ENCODE results near the gene HES6.

The HES6 gene

DNA sequence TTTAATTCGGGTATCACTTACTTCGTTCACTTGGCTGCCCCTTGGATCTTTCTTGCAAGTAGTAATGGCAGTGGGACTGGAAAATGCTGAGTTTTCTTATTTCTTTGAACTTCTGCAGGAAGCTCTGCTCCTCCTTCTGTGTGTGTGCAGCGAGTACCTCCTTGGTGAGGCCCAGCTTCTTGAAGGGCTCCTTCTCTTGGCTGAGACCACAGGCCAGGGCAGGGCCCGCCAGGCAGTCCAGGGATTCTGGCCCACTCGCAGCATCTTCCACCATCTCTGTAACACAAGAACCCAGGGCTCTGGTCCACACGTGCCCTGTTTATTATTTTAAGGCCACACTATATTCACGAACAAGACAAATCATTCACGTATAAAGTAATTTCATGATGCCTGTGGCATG, 15.8 kb upstream of the HES6 start:
- Histone ChIP-seq H3F3A (ENCODE audit: low read depth) (no peaks in the 10 kb centered on the region), H3K9ac (ENCODE audit: low read depth, low read length, poor library complexity, severe bottlenecking) (no peak overlapping the region), H3K4me3 (ENCODE audit: low read length, poor library complexity, severe bottlenecking) (no peak overlapping the region), H3K9me2 (replicated peaks; ENCODE audit: low read depth, low read length) (no peaks in the 10 kb centered on the region), H3K79me2 (ENCODE audit: insufficient read depth, low read length) (no peaks in the 10 kb centered on the region), H4K20me1 (ENCODE audit: insufficient read depth, low read length, poor library complexity, severe bottlenecking) (no peaks in the 10 kb centered on the region), H3K9me3 (ENCODE audit: insufficient read depth, low read depth, low read length) (no peaks in the 10 kb centered on the region), H2AFZ (ENCODE audit: low read length) (no peak overlapping the region), H3K27me3 (ENCODE audit: insufficient read depth, low read length, poor library complexity, severe bottlenecking) (no peaks in the 10 kb centered on the region), H3K36me3 (ENCODE audit: insufficient read depth, low read length) (peaks cover 43% of the 10 kb centered on the region; the same call in 1 of the 2 replicates), H3K4me1 (ENCODE audit: insufficient read depth, low read length, poor library complexity, severe bottlenecking) (no peaks in the 10 kb centered on the region), H3K4me2 (ENCODE audit: low read depth, low read length, poor library complexity, severe bottlenecking) (no peak overlapping the region)
- TF ChIP-seq EZH2phosphoT487 (IDR thresholded peaks at IDR 0.05; ENCODE audit: borderline replicate concordance), result no peak
- TF ChIP-seq, protein P1, sequence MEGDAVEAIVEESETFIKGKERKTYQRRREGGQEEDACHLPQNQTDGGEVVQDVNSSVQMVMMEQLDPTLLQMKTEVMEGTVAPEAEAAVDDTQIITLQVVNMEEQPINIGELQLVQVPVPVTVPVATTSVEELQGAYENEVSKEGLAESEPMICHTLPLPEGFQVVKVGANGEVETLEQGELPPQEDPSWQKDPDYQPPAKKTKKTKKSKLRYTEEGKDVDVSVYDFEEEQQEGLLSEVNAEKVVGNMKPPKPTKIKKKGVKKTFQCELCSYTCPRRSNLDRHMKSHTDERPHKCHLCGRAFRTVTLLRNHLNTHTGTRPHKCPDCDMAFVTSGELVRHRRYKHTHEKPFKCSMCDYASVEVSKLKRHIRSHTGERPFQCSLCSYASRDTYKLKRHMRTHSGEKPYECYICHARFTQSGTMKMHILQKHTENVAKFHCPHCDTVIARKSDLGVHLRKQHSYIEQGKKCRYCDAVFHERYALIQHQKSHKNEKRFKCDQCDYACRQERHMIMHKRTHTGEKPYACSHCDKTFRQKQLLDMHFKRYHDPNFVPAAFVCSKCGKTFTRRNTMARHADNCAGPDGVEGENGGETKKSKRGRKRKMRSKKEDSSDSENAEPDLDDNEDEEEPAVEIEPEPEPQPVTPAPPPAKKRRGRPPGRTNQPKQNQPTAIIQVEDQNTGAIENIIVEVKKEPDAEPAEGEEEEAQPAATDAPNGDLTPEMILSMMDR (conservative IDR thresholded peaks at IDR 0.05; ENCODE audit: low read length), result no peak

DNA sequence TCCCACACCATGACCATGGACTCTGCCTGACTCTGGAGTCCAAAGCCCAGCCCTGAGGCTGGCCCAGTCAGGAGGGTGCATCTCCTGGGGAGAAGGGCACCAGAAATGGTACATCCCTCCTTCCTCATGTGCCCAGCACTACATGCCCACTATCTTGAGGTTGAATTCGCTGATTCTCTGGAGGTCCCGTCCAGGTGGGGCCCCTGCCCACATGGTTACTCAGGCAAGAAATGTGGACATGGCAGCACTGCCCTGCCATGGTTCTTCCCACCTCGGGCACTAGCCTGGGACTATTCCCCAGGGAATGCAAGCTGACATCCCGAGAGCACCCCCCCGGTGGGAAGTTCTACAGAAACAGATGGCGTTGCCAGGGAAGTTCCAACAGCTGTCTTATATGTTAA, 15.3 kb upstream of the HES6 start:
- Histone ChIP-seq H4K20me1 (ENCODE audit: insufficient read depth, low read length, poor library complexity, severe bottlenecking) (no peaks in the 10 kb centered on the region), H3K27me3 (ENCODE audit: insufficient read depth, low read length, poor library complexity, severe bottlenecking) (no peaks in the 10 kb centered on the region), H3K4me2 (ENCODE audit: low read depth, low read length, poor library complexity, severe bottlenecking) (no peak overlapping the region), H3K4me1 (ENCODE audit: insufficient read depth, low read length, poor library complexity, severe bottlenecking) (no peaks in the 10 kb centered on the region), H3K79me2 (ENCODE audit: insufficient read depth, low read length) (no peaks in the 10 kb centered on the region), H2AFZ (ENCODE audit: low read length) (no peak overlapping the region), H3F3A (ENCODE audit: low read depth) (no peaks in the 10 kb centered on the region), H3K9me2 (replicated peaks; ENCODE audit: low read depth, low read length) (no peaks in the 10 kb centered on the region), H3K9ac (ENCODE audit: low read depth, low read length, poor library complexity, severe bottlenecking) (no peak overlapping the region), H3K36me3 (ENCODE audit: insufficient read depth, low read length) (peaks cover 41% of the 10 kb centered on the region; the same call in 1 of the 2 replicates), H3K9me3 (ENCODE audit: insufficient read depth, low read depth, low read length) (no peaks in the 10 kb centered on the region), H3K4me3 (ENCODE audit: low read length, poor library complexity, severe bottlenecking) (no peak overlapping the region)
- TF ChIP-seq, protein P1 (conservative IDR thresholded peaks at IDR 0.05; ENCODE audit: low read length), result no peak
- TF ChIP-seq EZH2phosphoT487 (IDR thresholded peaks at IDR 0.05; ENCODE audit: borderline replicate concordance), result no peak

DNA sequence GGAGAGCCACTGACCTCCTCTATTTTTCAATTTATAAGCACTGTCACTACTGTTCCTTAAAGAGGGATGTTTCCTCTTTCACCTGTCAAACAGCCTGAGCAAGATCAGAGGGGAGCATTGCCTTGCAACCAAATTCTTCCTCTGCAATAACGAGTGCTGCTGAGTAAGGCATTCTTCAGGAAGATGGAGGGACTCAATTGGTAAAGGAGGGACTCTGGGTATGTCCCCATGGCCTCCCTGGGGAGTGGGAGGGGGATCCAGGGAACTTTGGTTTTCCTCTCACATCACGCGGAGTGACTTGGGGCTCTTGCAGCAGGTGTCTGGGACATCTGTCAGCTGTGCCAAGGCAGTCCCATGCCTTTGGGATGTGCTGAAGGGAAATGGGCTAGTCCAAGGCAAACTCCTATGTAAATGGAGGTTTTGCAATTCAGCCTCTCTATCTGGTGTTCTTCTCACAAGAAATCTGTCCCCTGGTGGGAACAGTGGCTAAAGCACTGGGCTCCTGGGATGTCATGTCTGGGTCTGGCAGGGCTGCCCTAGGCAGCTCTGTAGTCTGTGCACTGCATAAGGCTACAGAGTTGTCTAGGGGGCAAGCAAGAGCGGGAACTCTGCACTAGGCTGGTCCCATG, 14.4 kb upstream of the HES6 start:
- Histone ChIP-seq H3F3A (ENCODE audit: low read depth) (no peaks in the 10 kb centered on the region), H3K4me1 (ENCODE audit: insufficient read depth, low read length, poor library complexity, severe bottlenecking) (no peaks in the 10 kb centered on the region), H3K79me2 (ENCODE audit: insufficient read depth, low read length) (no peaks in the 10 kb centered on the region), H3K27me3 (ENCODE audit: insufficient read depth, low read length, poor library complexity, severe bottlenecking) (no peaks in the 10 kb centered on the region), H3K36me3 (ENCODE audit: insufficient read depth, low read length) (peaks cover 35% of the 10 kb centered on the region; the same call in 1 of the 2 replicates), H3K9me3 (ENCODE audit: insufficient read depth, low read depth, low read length) (no peaks in the 10 kb centered on the region), H2AFZ (ENCODE audit: low read length) (no peak overlapping the region), H3K4me2 (ENCODE audit: low read depth, low read length, poor library complexity, severe bottlenecking) (no peak overlapping the region), H3K9ac (ENCODE audit: low read depth, low read length, poor library complexity, severe bottlenecking) (no peak overlapping the region), H3K4me3 (ENCODE audit: low read length, poor library complexity, severe bottlenecking) (no peak overlapping the region), H3K9me2 (replicated peaks; ENCODE audit: low read depth, low read length) (no peaks in the 10 kb centered on the region), H4K20me1 (ENCODE audit: insufficient read depth, low read length, poor library complexity, severe bottlenecking) (no peaks in the 10 kb centered on the region)
- TF ChIP-seq EZH2phosphoT487 (IDR thresholded peaks at IDR 0.05; ENCODE audit: borderline replicate concordance), result no peak
- TF ChIP-seq, protein P1 (conservative IDR thresholded peaks at IDR 0.05; ENCODE audit: low read length), result no peak

Measured in Loucy (cell line).